ENCODE data around the gene ZMYND19. TPM values are rescaled to one million over a fixed set of nuclear protein-coding genes. Genes with fewer than 3 reads are reported as not detected.

ZMYND19 gene
- total and polyA plus RNA-seq, 2 of the 4 experiments (the other 2 are of a cell fraction): 14.3 to 21.4 TPM

- intact Hi-C loops (cut with micrococcal nuclease): no loop called here
- Histone ChIP-seq H3K4ac (ENCODE audit: low read depth, low read length) (no peak overlapping the region), H4K8ac (ENCODE audit: low read depth in 2 of 2, low read length in 2 of 2) (no peak overlapping the region), H3K4me3 (ENCODE audit: insufficient read depth, low read depth, low read length) (no peak overlapping the region), H2AFZ (replicated peaks; ENCODE audit: low read length, poor library complexity) (no peak overlapping the region), H2AK9ac (replicated peaks; ENCODE audit: low read depth, low read length, poor library complexity) (peak overlapping the region; percentile 37), H4K20me1 (ENCODE audit: insufficient read depth, low read length) (peaks cover 24% of the 10 kb centered on the region), H2AK5ac (ENCODE audit: low read depth, low read length) (peak overlapping the region; percentile 16; the same call in 1 of the 2 replicates), H3K27me3 (ENCODE audit: control insufficient read depth, insufficient read depth, low read length) (no peaks in the 10 kb centered on the region), H3K79me1 (ENCODE audit: low read depth in 1 of 2, low read length in 2 of 2) (peaks cover 12 to 59% of the 10 kb centered on the region in 2 experiments), H3K4me1 (ENCODE audit: control insufficient read depth, insufficient read depth, low read length) (peaks cover 26% of the 10 kb centered on the region), H3K9me3 (ENCODE audit: control insufficient read depth, insufficient read depth, low read length) (no peaks in the 10 kb centered on the region), H4K91ac (ENCODE audit: insufficient read depth, low read depth, low read length) (no peak overlapping the region), H3K4me2 (ENCODE audit: low read depth, low read length) (no peak overlapping the region), H2BK5ac (ENCODE audit: low read depth, low read length, poor library complexity, severe bottlenecking) (no peak overlapping the region), H2BK20ac (ENCODE audit: low read depth, low read length) (no peak overlapping the region), H3K14ac (replicated peaks; ENCODE audit: low read depth, low read length) (no peak overlapping the region), H3K18ac (ENCODE audit: low read depth, low read length) (no peak overlapping the region), H2BK120ac (ENCODE audit: low read depth, low read length) (no peak overlapping the region), H3K27ac (ENCODE audit: insufficient read depth, low read length) (no peak overlapping the region), H2BK15ac (ENCODE audit: low read depth, low read length) (no peak overlapping the region), H3K9ac (ENCODE audit: low read depth, low read length) (no peak overlapping the region), H3K9me1 (ENCODE audit: insufficient read depth, low read length) (peaks cover 24% of the 10 kb centered on the region), H4K5ac (ENCODE audit: low read depth, low read length) (no peak overlapping the region), H3K36me3 (ENCODE audit: control insufficient read depth, insufficient read depth, low read length) (peaks cover 19% of the 10 kb centered on the region; the same call in 1 of the 2 replicates), H3K23ac (ENCODE audit: low read depth, low read length) (no peak overlapping the region), H3K56ac (ENCODE audit: extremely low read depth, insufficient read depth, low read length) (no peak overlapping the region)
- in situ Hi-C loops (cut with MboI; ENCODE audit: low sequenced_read_pairs): no loop called here
- DNase-seq (no peak), ATAC-seq (ENCODE audit: low read depth) (no peak)
- TF ChIP-seq RFX5 (IDR thresholded peaks at IDR 0.05; ENCODE audit: low read depth, low read length): no peak
- TF ChIP-seq RCOR1 (IDR thresholded peaks at IDR 0.05; ENCODE audit: insufficient replicate concordance, low read length): no peak
- TF ChIP-seq MAZ (IDR thresholded peaks at IDR 0.05; ENCODE audit: borderline replicate concordance, low read depth, low read length): no peak
- TF ChIP-seq CHD1 (IDR thresholded peaks at IDR 0.05; ENCODE audit: low read depth, low read length): no peak
- no peak for TF ChIP-seq BHLHE40 (IDR thresholded peaks at IDR 0.05; ENCODE audit: low read depth, low read length)
- no peak for TF ChIP-seq CTCF (conservative IDR thresholded peaks at IDR 0.05; ENCODE audit: low read depth, low read length)
- no peak for TF ChIP-seq SMC3 (IDR thresholded peaks at IDR 0.05; ENCODE audit: low read depth, low read length)
- no peak for TF ChIP-seq USF2 (IDR thresholded peaks at IDR 0.05; ENCODE audit: low read depth, low read length)
- TF ChIP-seq ELK1 (IDR thresholded peaks at IDR 0.05; ENCODE audit: borderline replicate concordance, low read depth, low read length): no peak
- TF ChIP-seq NFE2L2 (IDR thresholded peaks at IDR 0.05; ENCODE audit: low read depth, low read length): no peak
- TF ChIP-seq RAD21 (IDR thresholded peaks at IDR 0.05; ENCODE audit: low read length): no peak
- TF ChIP-seq MXI1 (IDR thresholded peaks at IDR 0.05; ENCODE audit: borderline replicate concordance, low read depth, low read length): no peak
- no peak for TF ChIP-seq POLR2A (IDR thresholded peaks at IDR 0.05; ENCODE audit: low read depth, low read length)
- no TSS peak for BruUV-seq (replicated peaks)
- POLR2A ChIA-PET (ENCODE audit: unreplicated experiment): no interaction called here
- dilution Hi-C loops (cut with HindIII; ENCODE audit: low sequenced_read_pairs, unreplicated experiment): no loop called here
- CTCF ChIA-PET: no interaction called here
- 48% methylated on average over 2 of the region's 6 CpGs; no CpG with 5 or more reads in 1 of the 2 experiments for WGBS, 2 experiments (ENCODE audit: extremely low coverage in 2 of 2, insufficient read length in 1 of 2)
These were observed 20.6 kb upstream of the ZMYND19 start for GRCh38 chr9:137610944-137611343.
